OCI-LY7 (cell line): ENCODE results near the gene SCAMP5. TPM values are rescaled to one million over a fixed set of nuclear protein-coding genes. Genes with fewer than 3 reads are reported as not detected.

Experiments used
- Bru-seq: library from RNA; stranded (reverse); fragments of 400-500 nt; gene quantifications from one replicate; lab custom pipeline; 2021; lab: Mats Ljungman, UMichigan
- BruChase-seq, 2 experiments: library from RNA; stranded (reverse); fragments of 400-500 nt; gene quantifications; one replicate each; lab custom pipeline; 2021; lab: Mats Ljungman, UMichigan
- BruUV-seq: library from RNA; stranded (reverse); fragments of 400-500 nt; replicated peaks from 2 replicates; lab custom pipeline; 2021; lab: Mats Ljungman, UMichigan
- CTCF ChIA-PET: fragments of 300-600 bp; sonication (Branson Sonifier 250); formaldehyde crosslinking; loops from one replicate; lab custom pipeline; 2022; ENCODE audit warnings: antibody characterized with exemption; ENCODE audit not compliant: unreplicated experiment; lab: Charles Lee
- POLR2A ChIA-PET: fragments of 300-600 bp; sonication (Branson Sonifier 250); formaldehyde crosslinking; loops from one replicate; lab custom pipeline; 2022; ENCODE audit warnings: antibody characterized with exemption; lab: Charles Lee
- DNase-seq: peaks from one replicate; pipeline ENCODE4 v3.0.0-alpha.2; 2015; ENCODE audit warnings: low spot score
- H2AFZ ChIP-seq: fragments of 200-600 bp; sonication (generic), shearing (Covaris generic); 2 replicates; pipeline ENCODE4 v1.6.1; 2014; ENCODE audit warnings: mild to moderate bottlenecking, antibody characterized with exemption, low read length, moderate library complexity
- H3K27ac ChIP-seq: fragments of 200-600 bp; sonication (generic); 2 replicates; pipeline ENCODE4 v1.5.1; 2014; ENCODE audit warnings: mixed run types, low read depth, mild to moderate bottlenecking, moderate library complexity, low read length, inconsistent platforms; ENCODE audit not compliant: poor library complexity, severe bottlenecking
- H3K36me3 ChIP-seq: fragments of 200-600 bp; sonication (generic); 2 replicates; pipeline ENCODE4 v1.6.1; 2014; ENCODE audit warnings: mild to moderate bottlenecking, antibody characterized with exemption, low read length, moderate library complexity, mixed read lengths; ENCODE audit not compliant: insufficient read depth
- H3K4me1 ChIP-seq: fragments of 200-600 bp; sonication (generic); 2 replicates; pipeline ENCODE4 v1.5.1; 2014; ENCODE audit warnings: mild to moderate bottlenecking, low read length; ENCODE audit not compliant: insufficient read depth, poor library complexity, severe bottlenecking
- H3K4me2 ChIP-seq: fragments of 200-600 bp; sonication (generic); 2 replicates; pipeline ENCODE4 v1.6.1; 2014; ENCODE audit warnings: mild to moderate bottlenecking, low read length
- H3K4me3 ChIP-seq: fragments of 200-600 bp; sonication (generic); 2 replicates; pipeline ENCODE4 v1.5.1; 2014; ENCODE audit warnings: mild to moderate bottlenecking, low read depth, low read length; ENCODE audit not compliant: poor library complexity, severe bottlenecking
- H3K79me2 ChIP-seq: fragments of 200-600 bp; sonication (generic); 2 replicates; pipeline ENCODE4 v1.6.1; 2016; ENCODE audit warnings: low read depth, mild to moderate bottlenecking, low read length, moderate library complexity, mixed read lengths; ENCODE audit not compliant: insufficient read depth
- H3K9me2 ChIP-seq: fragments of 200-600 bp; sonication (generic); 2 replicates; pipeline ENCODE4 v1.6.1; 2016; ENCODE audit warnings: mild to moderate bottlenecking, low read length, mixed read lengths; ENCODE audit not compliant: insufficient read depth
- H3K9me3 ChIP-seq: fragments of 200-600 bp; sonication (generic); 2 replicates; pipeline ENCODE4 v1.6.1; 2014; ENCODE audit warnings: mild to moderate bottlenecking, mixed run types, low read length, mixed read lengths
- H4K20me1 ChIP-seq: fragments of 200-600 bp; sonication (generic); 2 replicates; pipeline ENCODE4 v1.6.1; 2014; ENCODE audit warnings: mild to moderate bottlenecking, antibody characterized with exemption, low read length, moderate library complexity, mixed read lengths; ENCODE audit not compliant: insufficient read depth
- EZH2phosphoT487 ChIP-seq: fragments of 200-600 bp; sonication (generic); IDR thresholded peaks from 2 replicates; pipeline ENCODE4 v1.6.1; 2018; ENCODE audit warnings: low read depth, borderline replicate concordance, mild to moderate bottlenecking, mixed run types, antibody characterized with exemption, low read length, moderate library complexity, mixed read lengths
- intact Hi-C: fragments of 100-400 bp; cut with micrococcal nuclease; formaldehyde crosslinking; loops from one replicate; pipeline ENCODE4 v1.10.0; 2022; ENCODE audit not compliant: unreplicated experiment
- long read RNA-seq: library from polyadenylated mRNA; stranded (forward); transcript quantifications from one replicate; pipeline ENCODE4 v2.0.0, GENCODE V29; 2022
- total RNA-seq, 2 experiments: library from RNA; depleted of rRNA in 1 of 2; stranded (reverse); fragments of >200 nt in 1 of 2; shearing (Covaris generic) in 1 of 2; gene quantifications; 2 replicates each; pipeline ENCODE4 v1.2.3, GENCODE V29; 2014 to 2022
- TF ChIP-seq, protein P1 (sequence below): fragments of 200-600 bp; sonication (generic); conservative IDR thresholded peaks from 2 replicates; pipeline ENCODE4 v1.5.1; 2014; ENCODE audit warnings: mild to moderate bottlenecking, antibody characterized with exemption, low read length, moderate library complexity, mixed read lengths

The SCAMP5 gene, protein sequence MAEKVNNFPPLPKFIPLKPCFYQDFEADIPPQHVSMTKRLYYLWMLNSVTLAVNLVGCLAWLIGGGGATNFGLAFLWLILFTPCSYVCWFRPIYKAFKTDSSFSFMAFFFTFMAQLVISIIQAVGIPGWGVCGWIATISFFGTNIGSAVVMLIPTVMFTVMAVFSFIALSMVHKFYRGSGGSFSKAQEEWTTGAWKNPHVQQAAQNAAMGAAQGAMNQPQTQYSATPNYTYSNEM
- total RNA-seq (2014; rRNA removed; shearing (Covaris generic)) (18.6 and 29.4 TPM in 2 replicates), total RNA-seq (2022) (43.7 and 51.6 TPM in 2 replicates), Bru-seq, nascent RNA (percentile 63 among the genes with signal in this experiment), BruChase-seq, experiment 1, labeled RNA remaining after a 6-hour chase (percentile 58 among the genes with signal in this experiment), BruChase-seq, experiment 2, labeled RNA remaining after a 2-hour chase (percentile 66 among the genes with signal in this experiment)
- long read RNA-seq, partial matches to known transcripts = 2 of 16 reads
- long read RNA-seq, other reads (novel, unspliced or antisense) = 14 of 16 reads

DNA sequence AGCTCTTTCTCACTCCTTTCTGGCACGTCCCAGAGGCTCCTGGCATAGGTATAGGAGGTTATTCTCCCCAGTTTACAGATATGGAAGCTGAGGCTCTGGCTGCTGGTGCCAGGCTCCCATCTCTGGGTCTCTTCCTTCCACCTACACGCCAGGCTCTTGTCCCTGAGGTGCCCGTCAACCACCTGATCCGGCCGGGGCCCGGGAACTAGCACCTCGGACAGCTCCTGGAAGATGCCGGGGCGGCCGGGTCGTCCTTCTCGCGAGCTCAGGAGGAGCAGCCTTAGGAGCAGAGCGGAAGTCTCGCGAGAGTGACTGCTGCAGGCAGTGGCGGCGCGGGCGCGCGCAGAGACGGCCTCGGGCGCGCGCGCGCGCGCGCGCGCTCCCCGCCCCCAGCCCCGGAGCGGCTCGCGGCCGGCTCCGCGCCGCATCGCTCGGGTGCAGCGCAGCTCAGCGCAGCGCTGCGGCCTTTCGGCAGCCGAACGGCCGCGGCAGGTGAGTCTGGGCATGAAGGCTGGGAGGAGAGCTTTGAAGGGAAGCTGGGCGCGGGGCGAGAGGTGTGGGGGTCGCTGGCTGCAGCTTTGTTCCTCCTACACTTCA lies at the start of gene SCAMP5:
TSS of gene SCAMP5 (plus strand) at position 382 of the 597 bp plus-strand sequence. CDS start 16,277 bp downstream, outside the sequence.
- intact Hi-C loops = no loop called here

DNA sequence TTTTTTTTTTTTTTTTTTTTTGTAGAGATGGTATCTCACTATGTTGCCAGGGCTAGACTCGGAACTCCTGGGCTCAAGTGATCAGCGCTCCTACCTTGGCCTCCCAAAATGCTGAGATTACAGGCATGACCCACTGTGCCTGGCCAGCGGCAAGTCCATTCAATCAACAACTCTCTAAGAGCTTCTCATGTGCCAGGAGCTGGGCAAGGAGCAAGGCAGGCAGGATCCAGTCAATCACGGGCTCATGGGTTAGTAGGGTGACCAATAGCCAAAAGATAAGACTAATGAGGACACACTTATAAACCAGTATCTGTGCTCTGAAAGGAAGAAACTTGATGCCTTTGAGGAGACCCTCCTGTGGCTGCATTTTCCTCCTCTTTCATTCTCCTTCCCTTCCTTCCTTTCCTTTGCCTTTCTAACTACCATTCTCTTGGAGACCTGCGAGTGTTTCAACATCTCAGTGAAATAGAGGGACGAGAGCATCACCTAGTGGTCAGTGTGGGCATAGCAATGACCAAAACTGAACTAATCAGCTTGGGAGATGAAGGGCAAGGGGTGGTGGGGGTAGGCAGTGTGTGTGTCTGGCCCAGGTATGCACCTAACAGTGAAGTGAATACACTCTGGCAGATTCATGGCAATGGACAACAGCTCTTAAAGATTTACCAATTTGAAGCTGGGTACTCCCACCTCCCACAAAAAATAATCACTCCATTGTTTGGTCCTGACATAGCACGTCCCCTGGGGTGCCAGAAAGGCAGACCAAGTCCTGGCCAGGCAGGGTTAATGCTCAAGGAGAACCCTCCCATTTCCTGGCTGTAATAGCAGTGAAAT lies 45.1 kb upstream of the SCAMP5 start:
- ChIA-PET POLR2A (no interaction called here), CTCF (interaction anchor here (0.9 to 1.5 kb wide), 4 partner anchors 11 to 49 kb away, joined by 3 to 7 read pairs (median 4); no protein-coding TSS in a partner anchor)
- Histone ChIP-seq H2AFZ (no peak overlapping the region), H3K4me1 (peaks cover 21% of the 10 kb centered on the region), H3K27ac (no peak overlapping the region), H3K9me2 (no peaks in the 10 kb centered on the region), H3K36me3 (no peaks in the 10 kb centered on the region), H3K79me2 (no peaks in the 10 kb centered on the region), H3K4me2 (no peak overlapping the region), H3K4me3 (no peak overlapping the region), H4K20me1 (no peaks in the 10 kb centered on the region), H3K9me3 (no peaks in the 10 kb centered on the region)
- peak; percentile 80 for DNase-seq
- intact Hi-C loops = loop anchor here (1.0 to 2.0 kb wide), 4 partner anchors 49 to 317 kb away; no protein-coding TSS in a partner anchor
- TF ChIP-seq EZH2phosphoT487 = no peak
- TF ChIP-seq, protein P1, sequence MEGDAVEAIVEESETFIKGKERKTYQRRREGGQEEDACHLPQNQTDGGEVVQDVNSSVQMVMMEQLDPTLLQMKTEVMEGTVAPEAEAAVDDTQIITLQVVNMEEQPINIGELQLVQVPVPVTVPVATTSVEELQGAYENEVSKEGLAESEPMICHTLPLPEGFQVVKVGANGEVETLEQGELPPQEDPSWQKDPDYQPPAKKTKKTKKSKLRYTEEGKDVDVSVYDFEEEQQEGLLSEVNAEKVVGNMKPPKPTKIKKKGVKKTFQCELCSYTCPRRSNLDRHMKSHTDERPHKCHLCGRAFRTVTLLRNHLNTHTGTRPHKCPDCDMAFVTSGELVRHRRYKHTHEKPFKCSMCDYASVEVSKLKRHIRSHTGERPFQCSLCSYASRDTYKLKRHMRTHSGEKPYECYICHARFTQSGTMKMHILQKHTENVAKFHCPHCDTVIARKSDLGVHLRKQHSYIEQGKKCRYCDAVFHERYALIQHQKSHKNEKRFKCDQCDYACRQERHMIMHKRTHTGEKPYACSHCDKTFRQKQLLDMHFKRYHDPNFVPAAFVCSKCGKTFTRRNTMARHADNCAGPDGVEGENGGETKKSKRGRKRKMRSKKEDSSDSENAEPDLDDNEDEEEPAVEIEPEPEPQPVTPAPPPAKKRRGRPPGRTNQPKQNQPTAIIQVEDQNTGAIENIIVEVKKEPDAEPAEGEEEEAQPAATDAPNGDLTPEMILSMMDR = peak; percentile 99
- no TSS peak for BruUV-seq

More for the DNA sequence above, at the start of gene SCAMP5:
- POLR2A ChIA-PET = interaction anchor here (0.9 to 1.7 kb wide), 2 partner anchors 12 to 13 kb away, joined by 6 to 10 read pairs; no protein-coding TSS in a partner anchor
- Histone ChIP-seq H3K27ac (no peak within 1 kb of the TSS), H3K4me2 (peak within 1 kb of the TSS; percentile 91), H3K4me3 (peak within 1 kb of the TSS; percentile 79), H3K9me3 (no peaks in the 10 kb centered on the region), H2AFZ (peak within 1 kb of the TSS; percentile 40; the same call in 1 of the 2 replicates), H3K36me3 (no peaks in the 10 kb centered on the region), H3K9me2 (no peaks in the 10 kb centered on the region), H4K20me1 (no peaks in the 10 kb centered on the region), H3K4me1 (peaks cover 29% of the 10 kb centered on the region), H3K79me2 (no peaks in the 10 kb centered on the region; the same call in 1 of the 2 replicates)
- peak; percentile 98 for DNase-seq
- CTCF ChIA-PET = no interaction called here
- BruUV-seq = no TSS peak
- TF ChIP-seq, protein P1 = no peak
- TF ChIP-seq EZH2phosphoT487 = no peak
